Hematopoietic multipotent progenitor cell (in vitro differentiated cells): Measurements from ENCODE around the gene SH3BP1. TPM values are rescaled to one million over a fixed set of nuclear protein-coding genes. Genes with fewer than 3 reads are reported as not detected.

Experiments
- DNase-seq, 3 donors: peaks; one replicate each; pipeline ENCODE4 v3.0.0-alpha.2; 2011 to 2015; ENCODE audit warnings: low read depth in 2 of 3, low spot score in 2 of 3
- small RNA-seq: library from RNA; depleted of rRNA; stranded (forward); fragments of <200 nt; gene quantifications from one replicate; pipeline ENCODE3, GENCODE V24; 2012
- total RNA-seq: library from RNA; depleted of rRNA; stranded (reverse); fragments of >200 nt; gene quantifications from one replicate; pipeline ENCODE4 v1.2.3, GENCODE V29; 2012

SH3BP1 gene
- total RNA-seq, 1 donor: 32.3 TPM

GRCh38 chr22:37701141-37701786 is 61.8 kb downstream of the SH3BP1 start:
- no peak for DNase-seq

GRCh38 chr22:37703906-37704305 is 64.4 kb downstream of the SH3BP1 start:
- DNase-seq: no peak

- DNase-seq: no peak
These were observed 65.2 kb downstream of the SH3BP1 start for GRCh38 chr22:37704645-37705044.

- no peak for DNase-seq
These were observed 65.7 kb downstream of the SH3BP1 start for GRCh38 chr22:37705205-37705604.

Small RNA genes lying within 50 kb of the gene (small RNA-seq; reads per million reads assigned to genes)
- not detected for gene RN7SL385P

Other genes with a start within 250 kb of the SH3BP1 start
- under 0.01 TPM for gene ELFN2, start 212.2 kb upstream of the SH3BP1 start, total RNA-seq
- 176 TPM for gene MFNG, start 153.3 kb upstream of the SH3BP1 start, total RNA-seq
- gene CARD10, start 120.3 kb upstream of the SH3BP1 start, total RNA-seq: 0.54 TPM
- under 0.01 TPM for gene CDC42EP1, start 79.2 kb upstream of the SH3BP1 start, total RNA-seq
- gene LGALS2, start 59.6 kb upstream of the SH3BP1 start, total RNA-seq: 1.1 TPM
- gene GGA1, start 30.8 kb upstream of the SH3BP1 start, total RNA-seq: 57.6 TPM
- gene PDXP, start 19.1 kb downstream of the SH3BP1 start, total RNA-seq: 25.6 TPM
- gene LGALS1, start 36.0 kb downstream of the SH3BP1 start, total RNA-seq: 346 TPM
- gene NOL12, start 46.7 kb downstream of the SH3BP1 start, total RNA-seq: 27.2 TPM
- 59.2 TPM for gene TRIOBP, start 57.4 kb downstream of the SH3BP1 start, total RNA-seq
- 29.9 TPM for gene GCAT, start 168.3 kb downstream of the SH3BP1 start, total RNA-seq
- under 0.01 TPM for gene GALR3, start 183.7 kb downstream of the SH3BP1 start, total RNA-seq
- gene ANKRD54, start 204.7 kb downstream of the SH3BP1 start, total RNA-seq: 65.2 TPM
- gene EIF3L, start 209.8 kb downstream of the SH3BP1 start, total RNA-seq: 1,099 TPM